Measurements from ENCODE around the gene RPS6KL1.

DNA sequence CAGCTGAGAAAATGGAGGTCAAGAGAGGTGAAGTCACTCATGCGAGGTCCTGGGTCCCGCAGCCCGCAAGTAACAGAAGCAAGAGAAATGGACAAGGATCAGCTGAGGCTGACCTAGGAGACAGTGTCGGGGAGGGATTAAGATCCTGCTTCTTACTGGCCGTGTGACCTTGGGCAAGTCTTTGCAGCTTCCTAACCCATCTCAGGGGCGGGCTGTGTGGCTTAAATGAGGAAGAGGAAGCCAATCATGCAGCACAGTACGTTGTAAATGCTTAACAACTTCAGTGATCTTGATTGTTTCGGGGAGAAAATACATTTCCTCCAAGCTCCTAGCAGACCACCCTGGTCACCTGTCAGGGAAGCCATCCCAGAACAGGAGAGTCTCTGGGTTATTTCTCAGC, 39.4 kb upstream of the RPS6KL1 start:
- TF ChIP-seq EZH2phosphoT487 (IDR thresholded peaks at IDR 0.05; ENCODE audit: insufficient read depth, low read depth) (no peak), EZH2 (IDR thresholded peaks at IDR 0.05; ENCODE audit: insufficient read depth, poor library complexity, severe bottlenecking) (no peak)
